SK-N-MC (cell line): Measurements from ENCODE around the gene G6PC1.
"Not testable (repeated sequence)": the region's sequence is repeated elsewhere in the genome, so short reads cannot be mapped to it uniquely, and the experiment has no call there.

Experiments used
- EZH2 ChIP-seq: fragments of 200-600 bp; sonication (generic); IDR thresholded peaks from one replicate; pipeline ENCODE4 v1.6.1; 2017; ENCODE audit warnings: antibody characterized with exemption
- POLR2AphosphoS5 ChIP-seq: IDR thresholded peaks from 2 replicates; pipeline ENCODE4 v1.6.1; 2012; ENCODE audit warnings: mild to moderate bottlenecking, low read depth, low read length, borderline replicate concordance

GRCh38 chr17:42923472-42923871, 22.9 kb downstream of the G6PC1 start:
- TF ChIP-seq EZH2, POLR2AphosphoS5: not testable (repeated sequence)
